Measurements from ENCODE around the gene CCDC24. TPM values are rescaled to one million over a fixed set of nuclear protein-coding genes. Genes with fewer than 3 reads are reported as not detected.

Gene CCDC24
- polyA plus RNA-seq, 1 experiment = 2.0 TPM

GRCh38 chr1:43969746-43970466, 21.5 kb upstream of the CCDC24 start, which contains the start of gene DPH2:
TSS of gene DPH2 (plus strand) at chr1:43970010. CDS start at chr1:43970176, 166 bp downstream.
- Histone ChIP-seq H3K36me3 (ENCODE audit: control insufficient read depth, insufficient read depth, low read length) (peaks cover 5% of the 10 kb centered on the region), H3K27me3 (ENCODE audit: control insufficient read depth, insufficient read depth, low read length) (no peaks in the 10 kb centered on the region), H3K4me3 (ENCODE audit: low read depth, low read length) (peak within 1 kb of the TSS; percentile 70)
- peak; percentile 89 for DNase-seq (ENCODE audit: low read depth)
- CTCF ChIA-PET = interaction anchor here (0.6 to 2.4 kb wide), 6 partner anchors 9 to 207 kb away, joined by 3 to 9 read pairs (median 3); partner anchors contain the start of gene B4GALT2
- POLR2A ChIA-PET = interaction anchor here (0.5 kb wide), 1 partner anchor 318 kb away, joined by 3 read pairs; no protein-coding TSS in a partner anchor
- TF ChIP-seq, protein P1, sequence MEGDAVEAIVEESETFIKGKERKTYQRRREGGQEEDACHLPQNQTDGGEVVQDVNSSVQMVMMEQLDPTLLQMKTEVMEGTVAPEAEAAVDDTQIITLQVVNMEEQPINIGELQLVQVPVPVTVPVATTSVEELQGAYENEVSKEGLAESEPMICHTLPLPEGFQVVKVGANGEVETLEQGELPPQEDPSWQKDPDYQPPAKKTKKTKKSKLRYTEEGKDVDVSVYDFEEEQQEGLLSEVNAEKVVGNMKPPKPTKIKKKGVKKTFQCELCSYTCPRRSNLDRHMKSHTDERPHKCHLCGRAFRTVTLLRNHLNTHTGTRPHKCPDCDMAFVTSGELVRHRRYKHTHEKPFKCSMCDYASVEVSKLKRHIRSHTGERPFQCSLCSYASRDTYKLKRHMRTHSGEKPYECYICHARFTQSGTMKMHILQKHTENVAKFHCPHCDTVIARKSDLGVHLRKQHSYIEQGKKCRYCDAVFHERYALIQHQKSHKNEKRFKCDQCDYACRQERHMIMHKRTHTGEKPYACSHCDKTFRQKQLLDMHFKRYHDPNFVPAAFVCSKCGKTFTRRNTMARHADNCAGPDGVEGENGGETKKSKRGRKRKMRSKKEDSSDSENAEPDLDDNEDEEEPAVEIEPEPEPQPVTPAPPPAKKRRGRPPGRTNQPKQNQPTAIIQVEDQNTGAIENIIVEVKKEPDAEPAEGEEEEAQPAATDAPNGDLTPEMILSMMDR (IDR thresholded peaks at IDR 0.05; ENCODE audit: insufficient read depth, low read depth, low read length) = peak; percentile 10; the same call in 1 of the 2 replicates

GRCh38 chr1:43970502-43970901, 20.9 kb upstream of the CCDC24 start:
- peak overlapping the region; percentile 70 for H3K4me3 ChIP-seq (ENCODE audit: low read depth, low read length)
- no peak for DNase-seq (ENCODE audit: low read depth)
- ChIA-PET POLR2A (no interaction called here), CTCF (interaction anchor here (0.6 to 2.4 kb wide), 5 partner anchors 12 to 207 kb away, joined by 3 to 9 read pairs (median 3); no protein-coding TSS in a partner anchor)
- H3K27me3 ChIP-seq (ENCODE audit: control insufficient read depth, insufficient read depth, low read length) = no peaks in the 10 kb centered on the region
- H3K36me3 ChIP-seq (ENCODE audit: control insufficient read depth, insufficient read depth, low read length) = peaks cover 5% of the 10 kb centered on the region
- TF ChIP-seq, protein P1 (IDR thresholded peaks at IDR 0.05; ENCODE audit: insufficient read depth, low read depth, low read length) = no peak

- Histone ChIP-seq H3K4me3 (ENCODE audit: low read depth, low read length) (peak overlapping the region; percentile 70; the same call in 1 of the 2 replicates), H3K36me3 (ENCODE audit: control insufficient read depth, insufficient read depth, low read length) (peaks cover 4% of the 10 kb centered on the region), H3K27me3 (ENCODE audit: control insufficient read depth, insufficient read depth, low read length) (no peaks in the 10 kb centered on the region)
- TF ChIP-seq, protein P1 (IDR thresholded peaks at IDR 0.05; ENCODE audit: insufficient read depth, low read depth, low read length) = no peak
- POLR2A ChIA-PET = no interaction called here
- no peak for DNase-seq (ENCODE audit: low read depth)
- CTCF ChIA-PET = interaction anchor here (1.2 to 2.4 kb wide), 4 partner anchors 12 to 208 kb away, joined by 3 to 9 read pairs (median 4); no protein-coding TSS in a partner anchor
Observed at GRCh38 chr1:43970911-43971310, 20.5 kb upstream of the CCDC24 start.

DNA sequence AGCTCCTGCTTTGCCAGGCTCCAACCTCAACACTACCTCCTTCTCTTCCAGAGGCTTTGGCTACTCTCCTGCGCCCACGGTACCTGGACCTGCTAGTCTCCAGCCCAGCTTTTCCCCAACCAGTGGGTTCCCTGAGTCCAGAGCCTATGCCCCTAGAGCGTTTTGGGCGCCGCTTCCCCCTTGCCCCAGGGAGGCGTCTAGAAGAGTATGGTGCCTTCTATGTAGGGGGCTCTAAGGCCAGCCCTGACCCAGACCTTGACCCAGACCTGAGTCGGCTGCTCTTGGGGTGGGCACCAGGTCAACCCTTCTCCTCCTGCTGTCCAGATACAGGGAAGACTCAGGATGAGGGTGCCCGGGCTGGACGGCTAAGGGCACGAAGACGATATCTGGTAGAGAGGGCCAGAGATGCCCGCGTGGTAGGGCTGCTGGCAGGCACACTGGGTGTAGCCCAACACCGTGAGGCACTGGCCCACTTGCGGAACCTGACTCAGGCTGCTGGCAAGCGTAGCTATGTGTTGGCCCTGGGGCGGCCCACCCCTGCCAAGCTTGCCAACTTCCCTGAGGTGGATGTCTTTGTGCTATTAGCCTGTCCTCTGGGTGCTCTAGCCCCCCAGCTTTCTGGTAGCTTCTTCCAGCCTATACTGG, 19.9 kb upstream of the CCDC24 start:
- Histone ChIP-seq H3K27me3 (ENCODE audit: control insufficient read depth, insufficient read depth, low read length) (no peaks in the 10 kb centered on the region), H3K36me3 (ENCODE audit: control insufficient read depth, insufficient read depth, low read length) (peaks cover 3% of the 10 kb centered on the region), H3K4me3 (ENCODE audit: low read depth, low read length) (no peak overlapping the region)
- CTCF ChIA-PET = interaction anchor here (1.0 to 2.4 kb wide), 2 partner anchors 36 to 37 kb away, joined by 3 to 9 read pairs; no protein-coding TSS in a partner anchor
- no peak for DNase-seq (ENCODE audit: low read depth)
- POLR2A ChIA-PET = no interaction called here
- TF ChIP-seq, protein P1 (IDR thresholded peaks at IDR 0.05; ENCODE audit: insufficient read depth, low read depth, low read length) = no peak

GRCh38 chr1:43973981-43974442, 17.4 kb upstream of the CCDC24 start:
- ChIA-PET CTCF (interaction anchor here (2.0 to 2.7 kb wide), 2 partner anchors 39 to 74 kb away, joined by 7 to 8 read pairs; no protein-coding TSS in a partner anchor), POLR2A (no interaction called here)
- peaks cover 11% of the 10 kb centered on the region for H3K36me3 ChIP-seq (ENCODE audit: control insufficient read depth, insufficient read depth, low read length)
- peak overlapping the region; percentile 93 for H3K4me3 ChIP-seq (ENCODE audit: low read depth, low read length)
- H3K27me3 ChIP-seq (ENCODE audit: control insufficient read depth, insufficient read depth, low read length) = no peaks in the 10 kb centered on the region
- TF ChIP-seq, protein P1 (IDR thresholded peaks at IDR 0.05; ENCODE audit: insufficient read depth, low read depth, low read length) = no peak
- DNase-seq (ENCODE audit: low read depth) = no peak

All from BJ (cell line).